ENCODE measurements around the gene SMIM30. TPM values are rescaled to one million over a fixed set of nuclear protein-coding genes. Genes with fewer than 3 reads are reported as not detected.
"Not testable (repeated sequence)": the region's sequence is repeated elsewhere in the genome, so short reads cannot be mapped to it uniquely, and the experiment has no call there.

SMIM30 gene
- total RNA-seq, 1 experiment from 2014 or later, result 44.7 TPM

- no peaks in the 10 kb centered on the region for H3K36me3 ChIP-seq (replicated peaks; ENCODE audit: control insufficient read depth, insufficient read depth, low read length)
- DNase-seq, result no peak
- H3K27me3 ChIP-seq (ENCODE audit: control insufficient read depth, insufficient read depth, low read length), result no peaks in the 10 kb centered on the region
- no peak overlapping the region for H3K4me3 ChIP-seq (ENCODE audit: insufficient read depth, low read depth, low read length)
These were observed 9.7 kb upstream of the SMIM30 start for GRCh38 chr7:113128031-113128430.

GRCh38 chr7:113125728-113126127 lies 7.4 kb upstream of the SMIM30 start:
- H3K4me3 ChIP-seq (ENCODE audit: insufficient read depth, low read depth, low read length), result no peak overlapping the region
- DNase-seq, result no peak
- H3K36me3 ChIP-seq (replicated peaks; ENCODE audit: control insufficient read depth, insufficient read depth, low read length), result no peaks in the 10 kb centered on the region
- no peaks in the 10 kb centered on the region; the same call in 1 of the 2 replicates for H3K27me3 ChIP-seq (ENCODE audit: control insufficient read depth, insufficient read depth, low read length)

GRCh38 chr7:113122744-113123143 lies 4.4 kb upstream of the SMIM30 start:
- Histone ChIP-seq H3K4me3 (ENCODE audit: insufficient read depth, low read depth, low read length) (no peak overlapping the region), H3K27me3 (ENCODE audit: control insufficient read depth, insufficient read depth, low read length) (no peaks in the 10 kb centered on the region; the same call in 1 of the 2 replicates), H3K36me3 (replicated peaks; ENCODE audit: control insufficient read depth, insufficient read depth, low read length) (no peaks in the 10 kb centered on the region)
- no peak for DNase-seq

GRCh38 chr7:113120647-113121046 lies 2.3 kb upstream of the SMIM30 start:
- H3K36me3 ChIP-seq (replicated peaks; ENCODE audit: control insufficient read depth, insufficient read depth, low read length), result no peaks in the 10 kb centered on the region
- no peak for DNase-seq
- no peak overlapping the region for H3K4me3 ChIP-seq (ENCODE audit: insufficient read depth, low read depth, low read length)
- no peaks in the 10 kb centered on the region; the same call in 1 of the 2 replicates for H3K27me3 ChIP-seq (ENCODE audit: control insufficient read depth, insufficient read depth, low read length)

- Histone ChIP-seq H3K4me3 (ENCODE audit: insufficient read depth, low read depth, low read length) (no peak overlapping the region), H3K27me3 (ENCODE audit: control insufficient read depth, insufficient read depth, low read length) (no peaks in the 10 kb centered on the region; the same call in 1 of the 2 replicates), H3K36me3 (replicated peaks; ENCODE audit: control insufficient read depth, insufficient read depth, low read length) (no peaks in the 10 kb centered on the region)
- DNase-seq, result no peak
These were observed 1.1 kb upstream of the SMIM30 start for GRCh38 chr7:113119429-113119828.

DNA sequence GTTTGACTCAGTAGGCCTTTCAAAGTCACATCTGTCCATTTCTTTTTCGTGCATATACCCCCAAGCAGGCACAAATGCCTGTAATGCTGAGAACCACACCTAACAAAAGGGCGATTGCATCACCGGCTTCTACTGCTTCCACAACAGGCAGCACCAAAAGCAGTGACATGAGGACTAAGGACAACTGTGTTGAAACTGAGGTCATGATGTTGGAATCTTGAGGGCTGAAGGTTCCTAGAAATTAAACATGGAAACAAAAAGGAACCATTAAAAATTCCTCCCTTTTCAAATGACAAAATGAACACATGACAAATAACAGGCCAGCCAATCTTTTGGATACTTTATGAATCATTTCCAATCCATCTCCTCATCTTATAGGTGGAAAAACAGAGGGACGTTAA lies 980 bp downstream of the SMIM30 start:
- not testable (repeated sequence) for H3K4me3 ChIP-seq (ENCODE audit: insufficient read depth, low read depth, low read length); DNase-seq; H3K36me3 ChIP-seq (replicated peaks; ENCODE audit: control insufficient read depth, insufficient read depth, low read length); H3K27me3 ChIP-seq (ENCODE audit: control insufficient read depth, insufficient read depth, low read length)

DNA sequence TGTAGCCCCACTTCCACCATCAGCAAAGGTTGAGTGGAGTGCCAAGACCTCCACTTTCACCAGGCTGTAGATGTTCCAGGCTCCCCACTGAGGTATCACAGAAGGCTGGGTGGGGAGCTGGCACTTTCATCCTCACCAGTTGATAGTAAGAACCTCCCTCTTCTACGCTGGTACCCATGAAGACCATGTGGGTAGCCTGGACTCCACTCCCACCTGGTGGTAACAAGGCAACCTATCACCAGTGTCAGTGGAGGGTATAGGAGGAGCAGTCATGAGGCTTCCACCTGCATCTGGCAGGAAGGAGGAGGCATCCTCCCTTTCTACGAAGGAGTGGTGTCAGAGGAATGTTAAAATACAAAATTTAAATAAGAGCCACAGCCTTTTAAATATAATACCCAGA lies 4.4 kb downstream of the SMIM30 start:
- H3K4me3 ChIP-seq (ENCODE audit: insufficient read depth, low read depth, low read length), result no peak overlapping the region
- DNase-seq, result no peak
- peaks cover 2% of the 10 kb centered on the region for H3K36me3 ChIP-seq (replicated peaks; ENCODE audit: control insufficient read depth, insufficient read depth, low read length)
- no peaks in the 10 kb centered on the region for H3K27me3 ChIP-seq (ENCODE audit: control insufficient read depth, insufficient read depth, low read length)

DNA sequence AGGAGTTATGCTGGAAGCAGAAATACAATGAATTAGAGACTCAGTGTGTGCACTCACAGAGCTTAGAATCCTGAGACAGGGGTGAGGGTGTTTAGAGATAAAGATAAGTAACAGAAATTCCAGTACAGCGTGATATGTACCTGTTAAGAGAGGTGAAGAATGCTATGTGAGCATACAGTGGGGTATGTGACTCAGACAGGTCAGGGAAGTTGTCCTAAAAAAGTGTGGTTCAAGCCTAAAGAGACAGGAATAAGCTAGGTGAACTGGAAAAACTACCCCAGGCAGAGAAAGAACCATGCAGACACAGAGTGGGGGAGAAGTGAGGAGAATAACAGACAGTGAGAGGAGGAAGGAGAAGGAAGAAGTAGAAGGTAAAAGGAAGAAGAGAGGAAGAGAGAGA lies 8.6 kb downstream of the SMIM30 start:
- no peak for DNase-seq
- H3K27me3 ChIP-seq (ENCODE audit: control insufficient read depth, insufficient read depth, low read length), result no peaks in the 10 kb centered on the region
- peaks cover 2% of the 10 kb centered on the region for H3K36me3 ChIP-seq (replicated peaks; ENCODE audit: control insufficient read depth, insufficient read depth, low read length)
- no peak overlapping the region for H3K4me3 ChIP-seq (ENCODE audit: insufficient read depth, low read depth, low read length)

DNA sequence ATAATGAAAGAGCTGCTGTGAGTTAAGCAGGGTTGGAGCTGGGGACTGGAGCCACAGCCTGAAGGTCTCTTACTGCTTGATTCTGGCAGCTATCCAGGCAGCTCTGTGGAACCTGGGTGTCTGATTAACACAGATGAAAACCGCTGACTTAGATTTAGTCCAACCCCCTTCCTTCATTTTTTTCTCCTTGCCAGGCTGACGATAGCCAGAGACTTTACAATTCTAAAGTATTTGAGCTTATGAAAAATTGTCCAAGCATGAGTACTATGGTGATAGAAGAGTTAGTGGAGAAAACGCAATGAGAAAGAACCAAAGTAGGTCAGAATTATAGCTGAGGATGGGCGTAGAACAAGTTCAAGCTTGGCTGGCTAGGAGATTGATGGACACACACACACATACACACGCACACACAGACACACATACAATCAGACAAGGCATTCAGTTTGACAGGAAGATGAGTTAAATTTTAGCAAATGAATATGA lies 18.2 kb downstream of the SMIM30 start:
- Histone ChIP-seq H3K27me3 (ENCODE audit: control insufficient read depth, insufficient read depth, low read length) (no peaks in the 10 kb centered on the region; the same call in 1 of the 2 replicates), H3K36me3 (replicated peaks; ENCODE audit: control insufficient read depth, insufficient read depth, low read length) (no peaks in the 10 kb centered on the region), H3K4me3 (ENCODE audit: insufficient read depth, low read depth, low read length) (no peak overlapping the region)
- DNase-seq, result no peak

- no peak for DNase-seq
- Histone ChIP-seq H3K27me3 (ENCODE audit: control insufficient read depth, insufficient read depth, low read length) (no peaks in the 10 kb centered on the region; the same call in 1 of the 2 replicates), H3K4me3 (ENCODE audit: insufficient read depth, low read depth, low read length) (no peak overlapping the region), H3K36me3 (replicated peaks; ENCODE audit: control insufficient read depth, insufficient read depth, low read length) (no peaks in the 10 kb centered on the region)
These were observed 19.0 kb downstream of the SMIM30 start for GRCh38 chr7:113099284-113099919.

GRCh38 chr7:113094517-113095249 lies 23.7 kb downstream of the SMIM30 start:
- Histone ChIP-seq H3K27me3 (ENCODE audit: control insufficient read depth, insufficient read depth, low read length) (no peaks in the 10 kb centered on the region), H3K4me3 (ENCODE audit: insufficient read depth, low read depth, low read length) (no peak overlapping the region), H3K36me3 (replicated peaks; ENCODE audit: control insufficient read depth, insufficient read depth, low read length) (no peaks in the 10 kb centered on the region)
- no peak for DNase-seq

- Histone ChIP-seq H3K4me3 (ENCODE audit: insufficient read depth, low read depth, low read length) (no peak overlapping the region), H3K36me3 (replicated peaks; ENCODE audit: control insufficient read depth, insufficient read depth, low read length) (no peaks in the 10 kb centered on the region), H3K27me3 (ENCODE audit: control insufficient read depth, insufficient read depth, low read length) (no peaks in the 10 kb centered on the region)
- no peak for DNase-seq
These were observed 24.8 kb downstream of the SMIM30 start for GRCh38 chr7:113093561-113093960.

DNA sequence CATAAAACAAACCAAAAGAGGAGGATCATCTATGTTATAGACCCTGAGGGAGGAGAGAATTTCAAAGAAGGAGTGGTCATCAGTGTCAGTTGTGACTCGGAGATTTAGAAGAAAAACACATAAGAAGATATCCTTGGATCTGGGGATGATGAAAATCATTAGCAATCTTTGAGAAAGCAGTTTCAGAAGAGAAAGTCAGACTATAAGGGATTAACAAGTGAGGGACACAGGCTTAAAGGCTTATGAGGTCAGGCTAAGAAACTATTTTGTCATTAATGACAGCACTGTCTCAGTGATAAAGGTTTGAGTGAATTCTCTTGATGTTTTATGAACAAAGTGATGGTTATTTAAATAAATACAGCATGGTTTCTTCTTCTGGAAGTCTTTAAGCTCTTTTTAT lies 25.6 kb downstream of the SMIM30 start:
- no peak for DNase-seq
- Histone ChIP-seq H3K4me3 (ENCODE audit: insufficient read depth, low read depth, low read length) (no peak overlapping the region), H3K36me3 (replicated peaks; ENCODE audit: control insufficient read depth, insufficient read depth, low read length) (no peaks in the 10 kb centered on the region), H3K27me3 (ENCODE audit: control insufficient read depth, insufficient read depth, low read length) (no peaks in the 10 kb centered on the region)

DNA sequence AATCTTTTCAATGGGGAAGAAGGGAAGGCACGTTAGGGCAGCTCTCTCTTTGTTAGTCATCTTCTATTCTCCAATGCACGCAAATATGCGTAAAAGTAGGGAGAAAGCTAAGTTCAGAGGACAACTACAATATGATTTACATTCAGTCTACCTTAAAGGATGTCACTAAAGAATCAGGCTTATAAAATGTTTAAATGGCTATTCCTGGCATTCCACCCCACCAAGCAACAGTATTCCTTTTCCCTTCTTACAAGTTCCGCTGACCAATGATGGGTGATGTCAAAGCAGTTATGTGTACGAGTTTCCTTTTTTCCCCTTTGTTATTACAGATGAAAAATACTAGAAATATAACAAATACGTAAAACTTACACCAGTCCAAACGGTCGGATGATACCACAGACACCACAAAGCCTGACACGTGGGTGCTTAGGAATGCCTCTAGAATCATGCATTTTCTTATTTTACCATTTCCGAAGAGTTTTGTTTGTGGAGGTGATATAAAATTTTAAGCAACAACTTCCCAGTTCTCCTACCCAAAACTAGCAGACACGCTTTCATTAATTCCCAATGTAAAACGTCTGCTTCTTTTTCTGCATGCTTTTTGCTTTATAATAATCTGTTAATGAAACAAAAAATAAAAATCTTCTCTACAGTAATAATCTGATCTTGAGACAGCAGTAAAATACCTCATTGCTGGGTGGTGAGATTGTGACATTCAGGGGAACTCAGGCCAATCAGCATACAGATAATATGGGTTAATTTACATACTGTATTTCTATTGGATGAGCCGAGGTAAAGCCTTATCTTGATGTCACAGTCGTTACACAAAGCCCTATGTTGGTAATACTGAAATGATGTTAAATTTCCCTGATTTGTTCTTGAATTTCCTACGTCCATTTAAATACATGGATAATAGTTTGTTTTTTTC lies 31.0 kb downstream of the SMIM30 start:
- Histone ChIP-seq H3K36me3 (replicated peaks; ENCODE audit: control insufficient read depth, insufficient read depth, low read length) (no peaks in the 10 kb centered on the region), H3K27me3 (ENCODE audit: control insufficient read depth, insufficient read depth, low read length) (peaks cover 35% of the 10 kb centered on the region), H3K4me3 (ENCODE audit: insufficient read depth, low read depth, low read length) (no peak overlapping the region)
- DNase-seq, result peak; percentile 60
